IgD-negative memory B cell (primary cell): ENCODE results near the gene SLC8A1. TPM values are rescaled to one million over a fixed set of nuclear protein-coding genes. Genes with fewer than 3 reads are reported as not detected.

ENCODE experiments used
- H3K27ac Mint-ChIP-seq, 3 donors: one replicate each; pipeline ENCODE4 v1.8.0; 2020 to 2022; ENCODE audit warnings: mild to moderate bottlenecking in 3 of 3, mixed read lengths in 3 of 3, moderate library complexity in 1 of 3
- H3K27me3 Mint-ChIP-seq: one replicate; pipeline ENCODE4 v1.8.0; 2021; ENCODE audit warnings: mixed read lengths
- H3K36me3 Mint-ChIP-seq: one replicate; pipeline ENCODE4 v1.8.0; 2020; ENCODE audit warnings: mild to moderate bottlenecking, mixed read lengths
- H3K4me1 Mint-ChIP-seq, 3 donors: one replicate each; pipeline ENCODE4 v1.8.0; 2020 to 2022; ENCODE audit warnings: mixed read lengths in 3 of 3, mild to moderate bottlenecking in 1 of 3
- H3K4me3 Mint-ChIP-seq, 4 donors: one replicate each; pipeline ENCODE4 v1.8.0; 2020 to 2022; ENCODE audit warnings: mild to moderate bottlenecking in 4 of 4, mixed read lengths in 4 of 4, moderate library complexity in 3 of 4
- H3K9me3 Mint-ChIP-seq, 3 donors: one replicate each; pipeline ENCODE4 v1.8.0; 2020 to 2021; ENCODE audit warnings: mixed read lengths in 3 of 3, mild to moderate bottlenecking in 1 of 3
- polyA plus RNA-seq: library from polyadenylated mRNA; unstranded; fragments of 300-500 nt; fragmentation: Illumina TruSeq; gene quantifications from one replicate; pipeline ENCODE4 v1.2.3, GENCODE V29; 2021

Gene SLC8A1
- polyA plus RNA-seq, 1 donor from 2014 or later, result not detected

DNA sequence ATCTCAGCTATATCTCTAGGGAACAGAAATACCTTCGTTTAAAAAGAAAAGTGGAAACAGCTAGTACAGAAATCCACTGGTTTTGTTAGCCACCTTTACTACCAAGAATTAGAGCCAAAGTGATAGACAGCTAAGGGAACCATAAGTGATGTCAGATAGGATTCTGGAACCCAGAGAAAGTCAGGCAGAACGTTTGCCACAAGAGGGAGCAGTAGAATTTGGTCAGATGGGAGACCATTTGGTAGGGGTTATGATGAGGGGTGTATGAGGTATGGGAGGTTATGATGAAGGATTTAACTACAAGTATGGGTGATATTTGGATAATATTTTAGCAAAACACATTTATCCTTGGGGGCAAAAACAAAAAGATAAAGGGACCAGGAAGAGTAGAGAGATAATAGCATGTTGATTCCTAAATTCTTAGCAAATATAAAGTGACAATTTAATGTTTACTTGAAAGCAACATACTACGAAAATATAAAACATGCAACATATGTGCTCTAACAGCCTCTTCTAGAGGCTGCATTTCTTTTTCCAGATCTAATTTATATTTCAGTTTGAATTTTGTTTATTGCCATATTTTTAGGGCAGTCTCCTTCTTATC, 3.3 kb downstream of the SLC8A1 start:
- peaks cover 23% of the 10 kb centered on the region for H3K27me3 Mint-ChIP-seq
- no peaks in the 10 kb centered on the region for H3K9me3 Mint-ChIP-seq
- H3K4me3 Mint-ChIP-seq, result no peak overlapping the region
- H3K27ac Mint-ChIP-seq, result no peak overlapping the region
- peaks cover 8 to 15% (median 12%) of the 10 kb centered on the region in 3 donors for H3K4me1 Mint-ChIP-seq
- no peaks in the 10 kb centered on the region for H3K36me3 Mint-ChIP-seq

DNA sequence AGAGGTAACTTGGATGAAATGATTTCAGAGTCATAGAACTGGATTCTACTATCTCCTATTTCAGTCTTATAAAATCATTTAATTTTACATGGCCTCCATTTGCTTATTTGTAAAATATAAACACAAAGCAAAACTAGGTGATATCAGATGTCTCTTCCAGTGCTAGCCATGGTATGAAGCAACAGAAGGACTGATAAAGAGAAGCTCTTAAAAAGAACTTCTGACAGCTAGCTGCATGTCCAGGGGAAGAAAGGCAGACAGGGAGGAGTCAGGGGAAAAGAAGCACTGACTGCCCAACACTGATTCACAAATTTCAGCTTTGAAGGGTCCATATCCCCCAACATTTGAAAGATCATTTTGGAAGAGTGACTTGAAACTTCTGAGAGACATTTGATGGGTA, 6.4 kb downstream of the SLC8A1 start:
- Mint-ChIP-seq H3K4me1 (peaks cover 2 to 9% (median 4%) of the 10 kb centered on the region in 3 donors), H3K27me3 (peaks cover 2% of the 10 kb centered on the region), H3K36me3 (no peaks in the 10 kb centered on the region), H3K9me3 (no peaks in the 10 kb centered on the region), H3K27ac (no peak overlapping the region), H3K4me3 (no peak overlapping the region)

- Mint-ChIP-seq H3K36me3 (no peaks in the 10 kb centered on the region), H3K4me3 (no peak overlapping the region), H3K27me3 (no peaks in the 10 kb centered on the region), H3K9me3 (no peaks in the 10 kb centered on the region), H3K27ac (no peak overlapping the region), H3K4me1 (peaks cover 0 to 4% (median 0%) of the 10 kb centered on the region in 3 donors)
Observed at GRCh38 chr2:40440835-40441234, 11.1 kb downstream of the SLC8A1 start.

GRCh38 chr2:40439473-40439872, 12.4 kb downstream of the SLC8A1 start:
- Mint-ChIP-seq H3K9me3 (no peaks in the 10 kb centered on the region), H3K36me3 (no peaks in the 10 kb centered on the region), H3K27me3 (peaks cover 4% of the 10 kb centered on the region), H3K4me1 (peaks cover 0 to 4% (median 0%) of the 10 kb centered on the region in 3 donors), H3K27ac (no peak overlapping the region), H3K4me3 (no peak overlapping the region)

DNA sequence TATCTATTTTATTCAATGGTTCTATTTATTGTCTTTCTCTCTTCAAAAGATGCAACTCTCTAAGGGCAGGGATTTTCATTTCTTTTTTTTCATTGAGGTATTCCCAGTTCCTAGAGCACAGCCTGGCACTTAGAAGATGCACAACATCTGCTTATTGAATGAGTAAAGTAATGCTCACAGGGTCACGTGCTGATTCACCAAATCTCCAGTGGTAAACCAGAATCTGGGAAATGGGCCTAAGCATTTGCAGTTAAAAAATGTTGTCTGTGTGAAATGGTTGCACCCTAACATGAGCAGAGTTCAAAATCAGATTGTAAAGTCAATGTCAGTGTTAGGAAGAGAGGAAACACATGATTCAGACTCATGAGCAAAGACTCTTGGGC, 15.8 kb downstream of the SLC8A1 start:
- no peak overlapping the region for H3K4me3 Mint-ChIP-seq
- H3K4me1 Mint-ChIP-seq, result peaks cover 0 to 4% (median 0%) of the 10 kb centered on the region in 3 donors
- H3K36me3 Mint-ChIP-seq, result no peaks in the 10 kb centered on the region
- H3K9me3 Mint-ChIP-seq, result no peaks in the 10 kb centered on the region
- H3K27ac Mint-ChIP-seq, result no peak overlapping the region
- H3K27me3 Mint-ChIP-seq, result peaks cover 4% of the 10 kb centered on the region

DNA sequence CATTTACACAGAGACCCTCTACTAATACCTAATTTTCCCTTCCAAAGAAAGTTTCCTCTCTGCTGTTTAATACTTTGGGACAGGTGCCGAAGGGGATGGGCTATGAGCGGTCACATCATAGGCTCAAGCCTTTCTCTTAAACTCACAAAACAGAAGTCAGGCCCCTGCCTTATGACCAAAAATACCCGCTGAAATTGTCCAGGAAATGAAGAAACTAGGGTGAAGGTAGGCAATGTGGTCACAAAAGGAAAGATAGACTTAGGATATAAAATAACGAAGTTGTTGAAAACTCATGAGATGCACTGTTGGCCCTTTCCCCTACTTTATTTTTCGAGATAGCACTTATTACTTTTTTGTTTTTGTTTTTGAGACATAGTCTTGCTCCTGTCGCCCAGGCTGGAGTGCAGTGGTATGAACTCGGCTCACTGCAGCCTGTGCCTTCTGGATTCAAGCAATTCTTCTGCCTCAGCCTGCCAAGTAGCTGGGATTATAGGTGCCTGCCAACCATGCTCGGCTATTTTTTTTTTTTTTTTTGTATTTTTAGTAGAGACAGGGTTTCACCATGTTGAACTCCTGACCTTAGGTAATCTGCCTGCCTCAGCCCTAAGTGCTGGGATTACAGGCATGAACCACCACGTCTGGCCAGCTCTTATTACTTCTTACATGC, 16.3 kb downstream of the SLC8A1 start:
- Mint-ChIP-seq H3K4me1 (no peaks in the 10 kb centered on the region), H3K27me3 (peaks cover 4% of the 10 kb centered on the region), H3K27ac (no peak overlapping the region), H3K9me3 (no peaks in the 10 kb centered on the region), H3K36me3 (no peaks in the 10 kb centered on the region), H3K4me3 (no peak overlapping the region)

GRCh38 chr2:40434731-40435271, 17.1 kb downstream of the SLC8A1 start:
- H3K27ac Mint-ChIP-seq, result no peak overlapping the region
- H3K36me3 Mint-ChIP-seq, result no peaks in the 10 kb centered on the region
- H3K4me1 Mint-ChIP-seq, result no peaks in the 10 kb centered on the region
- H3K4me3 Mint-ChIP-seq, result no peak overlapping the region
- no peaks in the 10 kb centered on the region for H3K9me3 Mint-ChIP-seq
- peaks cover 4% of the 10 kb centered on the region for H3K27me3 Mint-ChIP-seq

GRCh38 chr2:40433736-40434135, 18.2 kb downstream of the SLC8A1 start:
- H3K36me3 Mint-ChIP-seq, result no peaks in the 10 kb centered on the region
- peaks cover 4% of the 10 kb centered on the region for H3K27me3 Mint-ChIP-seq
- H3K27ac Mint-ChIP-seq, result no peak overlapping the region
- no peaks in the 10 kb centered on the region for H3K9me3 Mint-ChIP-seq
- H3K4me1 Mint-ChIP-seq, result no peaks in the 10 kb centered on the region
- H3K4me3 Mint-ChIP-seq, result no peak overlapping the region

DNA sequence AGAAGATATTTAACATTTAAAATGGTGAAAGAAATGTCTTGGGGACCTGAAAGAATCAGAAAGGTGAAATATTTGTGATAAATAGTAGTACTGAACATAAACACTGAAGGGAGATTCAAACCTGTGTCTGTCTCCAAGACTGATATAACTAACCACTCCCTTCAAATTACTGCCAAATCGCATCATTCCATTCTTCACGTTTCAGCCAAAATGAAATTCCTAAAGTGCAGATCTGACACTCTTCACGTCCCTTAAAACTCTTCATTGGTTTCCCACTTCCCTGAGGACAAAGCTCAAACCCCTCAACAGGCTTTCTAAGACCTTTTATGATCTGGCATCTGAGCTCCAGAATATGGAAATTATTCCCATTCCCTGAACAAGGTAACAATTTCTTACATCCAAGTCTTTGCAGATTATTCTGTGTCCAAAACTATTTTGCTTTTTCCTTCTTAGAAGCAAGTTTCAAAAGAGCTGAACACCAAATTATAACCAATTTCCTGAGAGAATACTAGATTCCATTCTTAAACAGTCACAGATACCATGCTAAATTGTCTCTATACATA, 18.9 kb downstream of the SLC8A1 start:
- H3K4me1 Mint-ChIP-seq, result no peaks in the 10 kb centered on the region
- H3K4me3 Mint-ChIP-seq, result no peak overlapping the region
- H3K27ac Mint-ChIP-seq, result no peak overlapping the region
- H3K36me3 Mint-ChIP-seq, result no peaks in the 10 kb centered on the region
- H3K27me3 Mint-ChIP-seq, result peaks cover 4% of the 10 kb centered on the region
- H3K9me3 Mint-ChIP-seq, result no peaks in the 10 kb centered on the region

DNA sequence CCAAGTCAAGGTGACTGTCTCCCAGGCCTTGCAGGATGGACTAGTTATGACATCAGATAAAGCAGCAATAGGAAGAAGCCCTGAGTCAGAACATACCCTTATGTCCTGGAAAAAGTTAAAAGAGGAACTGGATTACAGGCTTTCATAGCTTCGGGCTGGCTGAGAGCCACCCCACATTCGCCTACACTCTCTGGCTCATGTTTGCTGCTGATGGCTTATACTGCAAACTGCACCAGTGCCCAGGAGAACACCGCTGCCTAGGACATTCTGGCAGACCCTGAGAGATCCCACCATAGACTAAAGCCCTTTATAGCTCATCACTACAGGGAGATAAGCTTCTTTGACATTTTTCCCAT, 20.3 kb downstream of the SLC8A1 start:
- Mint-ChIP-seq H3K36me3 (no peaks in the 10 kb centered on the region), H3K9me3 (no peaks in the 10 kb centered on the region), H3K27ac (no peak overlapping the region), H3K4me3 (no peak overlapping the region), H3K4me1 (no peaks in the 10 kb centered on the region), H3K27me3 (peaks cover 4% of the 10 kb centered on the region)

DNA sequence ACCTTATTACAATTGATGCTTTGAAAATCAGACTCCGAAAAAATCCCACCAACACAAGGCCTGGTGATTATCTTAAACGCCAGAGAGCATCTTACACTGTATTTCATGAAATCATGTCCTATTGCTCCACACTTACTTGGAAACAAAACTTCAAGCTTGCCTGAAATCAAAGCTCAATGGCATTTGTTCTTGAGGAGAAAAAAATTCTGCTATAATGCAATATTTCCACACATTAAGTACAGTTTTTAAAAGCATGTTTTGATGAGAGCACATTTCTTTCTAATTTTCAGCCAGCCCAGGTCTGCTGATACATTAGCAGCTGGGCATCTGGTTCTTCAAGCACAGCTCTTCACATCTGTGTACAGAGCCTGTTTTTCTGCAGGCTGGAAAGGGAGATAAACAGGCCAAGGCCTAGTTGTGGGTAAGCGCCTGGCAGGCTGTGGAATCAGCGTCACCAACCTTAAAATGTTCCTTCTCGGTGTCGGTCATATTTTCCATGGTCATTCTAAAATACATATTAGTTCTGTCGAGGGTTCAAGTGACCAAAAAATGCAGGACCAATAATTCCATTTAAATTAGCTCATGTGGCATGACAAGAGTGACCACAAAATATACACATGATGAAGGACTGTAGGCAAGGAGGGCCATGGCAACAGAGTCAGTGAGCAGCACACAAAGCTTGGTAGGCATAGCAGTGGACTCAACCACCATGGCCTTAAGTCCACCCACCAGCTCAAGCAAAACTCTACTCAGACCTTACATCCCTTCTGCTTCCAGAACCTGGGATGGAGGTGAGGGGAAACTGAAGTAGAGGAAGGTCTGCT, 20.9 kb downstream of the SLC8A1 start:
- H3K4me1 Mint-ChIP-seq, result no peaks in the 10 kb centered on the region
- no peak overlapping the region for H3K27ac Mint-ChIP-seq
- no peak overlapping the region for H3K4me3 Mint-ChIP-seq
- peaks cover 4% of the 10 kb centered on the region for H3K27me3 Mint-ChIP-seq
- H3K36me3 Mint-ChIP-seq, result no peaks in the 10 kb centered on the region
- H3K9me3 Mint-ChIP-seq, result no peaks in the 10 kb centered on the region

DNA sequence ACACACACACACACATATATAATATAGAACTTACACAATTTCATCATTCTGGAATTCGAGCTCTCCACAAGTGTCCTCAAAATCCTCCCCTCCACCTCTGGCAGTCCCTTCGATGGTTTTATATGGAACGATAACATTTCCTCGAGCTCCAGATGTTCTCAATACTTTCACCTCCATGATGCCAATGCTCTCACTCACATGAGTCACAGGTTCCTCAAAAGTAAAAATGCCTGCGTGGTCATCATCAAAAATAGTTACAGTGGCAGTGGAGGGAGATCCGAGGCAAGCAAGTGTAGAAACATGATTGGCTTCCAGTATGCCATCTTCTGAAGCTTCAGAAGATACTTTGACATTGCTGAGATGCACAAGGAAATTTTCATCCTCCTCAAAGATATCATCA, 23.5 kb downstream of the SLC8A1 start:
- Mint-ChIP-seq H3K36me3 (no peaks in the 10 kb centered on the region), H3K27me3 (no peaks in the 10 kb centered on the region), H3K4me1 (no peaks in the 10 kb centered on the region), H3K27ac (no peak overlapping the region), H3K4me3 (no peak overlapping the region), H3K9me3 (no peaks in the 10 kb centered on the region)

- Mint-ChIP-seq H3K4me1 (no peaks in the 10 kb centered on the region), H3K9me3 (peaks cover 0 to 2% (median 0%) of the 10 kb centered on the region in 3 donors), H3K27ac (no peak overlapping the region), H3K36me3 (no peaks in the 10 kb centered on the region), H3K27me3 (no peaks in the 10 kb centered on the region), H3K4me3 (no peak overlapping the region)
Observed at GRCh38 chr2:40421631-40422297, 30.1 kb downstream of the SLC8A1 start.

GRCh38 chr2:40420478-40420877, 31.4 kb downstream of the SLC8A1 start:
- H3K9me3 Mint-ChIP-seq, result peaks cover 0 to 2% (median 0%) of the 10 kb centered on the region in 3 donors
- H3K27ac Mint-ChIP-seq, result no peak overlapping the region
- no peak overlapping the region for H3K4me3 Mint-ChIP-seq
- no peaks in the 10 kb centered on the region for H3K4me1 Mint-ChIP-seq
- H3K36me3 Mint-ChIP-seq, result no peaks in the 10 kb centered on the region
- H3K27me3 Mint-ChIP-seq, result no peaks in the 10 kb centered on the region

- H3K36me3 Mint-ChIP-seq, result no peaks in the 10 kb centered on the region
- no peaks in the 10 kb centered on the region for H3K4me1 Mint-ChIP-seq
- no peak overlapping the region for H3K4me3 Mint-ChIP-seq
- H3K27me3 Mint-ChIP-seq, result no peaks in the 10 kb centered on the region
- H3K9me3 Mint-ChIP-seq, result peaks cover 0 to 2% (median 0%) of the 10 kb centered on the region in 3 donors
- H3K27ac Mint-ChIP-seq, result no peak overlapping the region
Observed at GRCh38 chr2:40419364-40419762, 32.5 kb downstream of the SLC8A1 start.
